H9 (cell line): ENCODE data around the gene CCDC170. TPM values are rescaled to one million over a fixed set of nuclear protein-coding genes. Genes with fewer than 3 reads are reported as not detected.

Source experiments
- DNase-seq: peaks from one replicate; pipeline ENCODE4 v3.0.0-alpha.2; 2017
- H2AFZ ChIP-seq: one replicate; pipeline ENCODE4 v1.6.1; 2013; ENCODE audit warnings: mild to moderate bottlenecking, low read length, control low read depth, moderate library complexity
- H2AK5ac ChIP-seq: 2 replicates; pipeline ENCODE4 v1.6.1; 2013; ENCODE audit warnings: low read length, control low read depth, mixed read lengths; ENCODE audit not compliant: insufficient read length
- H2BK120ac ChIP-seq: one replicate; pipeline ENCODE4 v1.6.1; 2013; ENCODE audit warnings: low read depth, mild to moderate bottlenecking, low read length, control low read depth, inconsistent platforms; ENCODE audit not compliant: poor library complexity, severe bottlenecking
- H2BK12ac ChIP-seq: 2 replicates; pipeline ENCODE4 v1.6.1; 2013; ENCODE audit warnings: low read length, control low read depth, mixed read lengths, low read depth; ENCODE audit not compliant: insufficient read length
- H2BK15ac ChIP-seq: 2 replicates; pipeline ENCODE4 v1.6.1; 2013; ENCODE audit warnings: low read depth, low read length, control low read depth
- H2BK20ac ChIP-seq: one replicate; pipeline ENCODE4 v1.6.1; 2013; ENCODE audit warnings: low read depth, mild to moderate bottlenecking, low read length, control low read depth, inconsistent platforms; ENCODE audit not compliant: poor library complexity, severe bottlenecking
- H2BK5ac ChIP-seq: 2 replicates; pipeline ENCODE4 v1.6.1; 2013; ENCODE audit warnings: low read length, control low read depth, mixed read lengths; ENCODE audit not compliant: insufficient read length
- H3K14ac ChIP-seq: 2 replicates; pipeline ENCODE4 v1.6.1; 2013; ENCODE audit warnings: low read length, control low read depth; ENCODE audit not compliant: insufficient read depth
- H3K18ac ChIP-seq: 2 replicates; pipeline ENCODE4 v1.6.1; 2013; ENCODE audit warnings: low read depth, mild to moderate bottlenecking, mixed read lengths, low read length, control low read depth; ENCODE audit not compliant: insufficient read length
- H3K23ac ChIP-seq: 2 replicates; pipeline ENCODE4 v1.6.1; 2013; ENCODE audit warnings: low read length, control low read depth, mixed read lengths, low read depth; ENCODE audit not compliant: insufficient read length
- H3K23me2 ChIP-seq: 2 replicates; pipeline ENCODE4 v1.6.1; 2013; ENCODE audit warnings: low read depth, mild to moderate bottlenecking, mixed read lengths, low read length, control low read depth; ENCODE audit not compliant: insufficient read length, poor library complexity, severe bottlenecking
- H3K27ac ChIP-seq: 2 replicates; pipeline ENCODE4 v1.5.1; 2013; ENCODE audit warnings: low read length, control low read depth, mixed read lengths, low read depth; ENCODE audit not compliant: insufficient read length
- H3K27me3 ChIP-seq: 2 replicates; pipeline ENCODE4 v1.6.1; 2013; ENCODE audit warnings: low read length, control low read depth, inconsistent platforms; ENCODE audit not compliant: insufficient read depth
- H3K4ac ChIP-seq: 2 replicates; pipeline ENCODE4 v1.6.1; 2013; ENCODE audit warnings: low read depth, mild to moderate bottlenecking, control low read depth, inconsistent platforms, low read length, moderate library complexity
- H3K4me1 ChIP-seq: 2 replicates; pipeline ENCODE4 v1.6.1; 2013; ENCODE audit warnings: low read length, control low read depth, inconsistent platforms; ENCODE audit not compliant: insufficient read depth
- H3K4me2 ChIP-seq: 2 replicates; pipeline ENCODE4 v1.6.1; 2013; ENCODE audit warnings: low read length, control low read depth, mixed read lengths; ENCODE audit not compliant: insufficient read length, insufficient read depth
- H3K56ac ChIP-seq: 2 replicates; pipeline ENCODE4 v1.6.1; 2013; ENCODE audit warnings: low read depth, mild to moderate bottlenecking, mixed read lengths, low read length, control low read depth; ENCODE audit not compliant: insufficient read length
- H3K79me1 ChIP-seq: 2 replicates; pipeline ENCODE4 v1.6.1; 2013; ENCODE audit warnings: low read depth, mild to moderate bottlenecking, moderate library complexity, low read length, control low read depth, inconsistent platforms; ENCODE audit not compliant: insufficient read depth, poor library complexity, severe bottlenecking
- H3K79me2 ChIP-seq: 2 replicates; pipeline ENCODE4 v1.6.1; 2013; ENCODE audit warnings: low read length, control low read depth, inconsistent platforms; ENCODE audit not compliant: insufficient read depth
- H3K9ac ChIP-seq: 2 replicates; pipeline ENCODE4 v1.6.1; 2013; ENCODE audit warnings: low read length, control low read depth, mixed read lengths; ENCODE audit not compliant: insufficient read length; ENCODE audit errors: extremely low read depth
- H3K9me3 ChIP-seq: one replicate; pipeline ENCODE4 v1.6.1; 2013; ENCODE audit warnings: low read depth, low read length, inconsistent platforms; ENCODE audit not compliant: control insufficient read depth
- H3T11ph ChIP-seq: one replicate; pipeline ENCODE4 v1.6.1; 2013; ENCODE audit warnings: mild to moderate bottlenecking, low read length, control low read depth, inconsistent platforms
- H4K20me1 ChIP-seq: one replicate; pipeline ENCODE4 v1.6.1; 2013; ENCODE audit not compliant: control insufficient read depth, insufficient read length, insufficient read depth
- H4K5ac ChIP-seq: 2 replicates; pipeline ENCODE4 v1.6.1; 2013; ENCODE audit warnings: low read depth, mild to moderate bottlenecking, mixed read lengths, low read length, control low read depth; ENCODE audit not compliant: insufficient read length
- H4K8ac ChIP-seq: replicated peaks from 2 replicates; pipeline ENCODE4 v1.6.1; 2013; ENCODE audit warnings: low read length, control low read depth, mixed read lengths, low read depth; ENCODE audit not compliant: insufficient read length
- H4K91ac ChIP-seq: 2 replicates; pipeline ENCODE4 v1.6.1; 2013; ENCODE audit warnings: low read depth, mild to moderate bottlenecking, moderate library complexity, mixed read lengths, low read length, control low read depth; ENCODE audit not compliant: insufficient read length
- H3K27ac Mint-ChIP-seq, 3 experiments: 2 replicates in 2 of 3; 3 replicates in 1 of 3; pipeline ENCODE4 v1.8.0; 2020 to 2021; ENCODE audit warnings: mixed read lengths in 3 of 3, mild to moderate bottlenecking in 1 of 3, moderate library complexity in 1 of 3
- H3K27me3 Mint-ChIP-seq: 2 replicates; pipeline ENCODE4 v1.8.0; 2021; ENCODE audit warnings: low read depth, mild to moderate bottlenecking, moderate library complexity, mixed read lengths
- H3K36me3 Mint-ChIP-seq, 3 experiments: 2 replicates in 2 of 3; 3 replicates in 1 of 3; pipeline ENCODE4 v1.8.0; 2020 to 2021; ENCODE audit warnings: low read depth in 3 of 3, mixed read lengths in 3 of 3; ENCODE audit not compliant: insufficient read depth in 1 of 3
- H3K4me1 Mint-ChIP-seq, 2 experiments: 2 replicates each; pipeline ENCODE4 v1.8.0; 2020; ENCODE audit warnings: mixed read lengths in 2 of 2
- H3K4me3 Mint-ChIP-seq, 2 experiments: 2 replicates in 1 of 2; 3 replicates in 1 of 2; pipeline ENCODE4 v1.8.0; 2020 to 2021; ENCODE audit warnings: mild to moderate bottlenecking in 2 of 2, mixed read lengths in 2 of 2, moderate library complexity in 1 of 2
- H3K9me3 Mint-ChIP-seq, 2 experiments: 2 replicates in 1 of 2; 3 replicates in 1 of 2; pipeline ENCODE4 v1.8.0; 2020; ENCODE audit warnings: mild to moderate bottlenecking in 2 of 2, mixed read lengths in 2 of 2, moderate library complexity in 1 of 2
- WGBS: extraction: QIAGEN DNeasy Blood & Tissue Kit; methylation state at CpG from one replicate; pipeline ENCODE4 v1.1.7; 2013; ENCODE audit warnings: missing lambda C conversion rate, low lambda C conversion rate, mixed read lengths; ENCODE audit not compliant: insufficient read length; ENCODE audit errors: extremely low coverage; 5-methylcytosine and 5-hydroxymethylcytosine counted together
- total RNA-seq: library from RNA; stranded (reverse); gene quantifications from 2 replicates; pipeline ENCODE4 v1.2.1, GENCODE V29; 2021
- TF ChIP-seq, protein P1 (sequence below): fragments of 200-600 bp; sonication (generic); conservative IDR thresholded peaks from 3 replicates; pipeline ENCODE4 v1.8.0; 2021; ENCODE audit warnings: antibody characterized with exemption, mild to moderate bottlenecking

Gene CCDC170
- total RNA-seq, 1 experiment from 2014 or later = 0.07 TPM

DNA sequence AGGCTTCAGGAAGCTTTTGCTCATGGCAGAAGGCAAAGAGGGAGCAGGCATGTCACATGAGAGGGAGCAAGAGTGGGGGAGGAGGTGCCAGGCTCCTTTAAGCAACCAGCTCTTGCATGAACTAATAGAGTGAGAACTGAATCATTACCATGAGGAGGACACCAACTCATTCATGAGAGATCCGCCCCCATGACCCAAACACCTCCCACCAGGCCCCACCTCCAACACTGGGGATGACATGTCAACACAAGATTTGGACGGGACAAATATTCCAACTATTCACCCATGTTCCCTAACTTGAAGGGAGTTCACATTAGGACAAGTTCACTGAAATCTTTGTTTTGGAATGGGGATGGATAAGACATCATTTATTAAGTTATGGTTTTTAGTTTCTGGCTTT lies 158.5 kb downstream of the CCDC170 start:
- no peaks in the 10 kb centered on the region for H3K27me3 Mint-ChIP-seq
- no peak overlapping the region for H3K4ac ChIP-seq
- no peaks in the 10 kb centered on the region for H3K9me3 ChIP-seq
- DNase-seq = no peak
- no peaks in the 10 kb centered on the region; the same call in 1 of the 2 replicates for H3K4me1 ChIP-seq
- no peak overlapping the region for H2AK5ac ChIP-seq
- H3K4me3 Mint-ChIP-seq = no peak overlapping the region
- H2BK120ac ChIP-seq = no peak overlapping the region
- no peak overlapping the region for H3T11ph ChIP-seq
- no peaks in the 10 kb centered on the region for H3K79me1 ChIP-seq
- no peaks in the 10 kb centered on the region for H4K20me1 ChIP-seq
- no peak overlapping the region for H2BK5ac ChIP-seq
- no peak overlapping the region for H4K91ac ChIP-seq
- no peak overlapping the region; the same call in 1 of the 2 replicates for H3K14ac ChIP-seq
- H3K4me2 ChIP-seq = no peak overlapping the region
- H3K27ac ChIP-seq = no peak overlapping the region
- WGBS = no CpG with 5 or more reads among the region's 2 CpGs
- H4K5ac ChIP-seq = no peak overlapping the region
- H3K27ac Mint-ChIP-seq = no peak overlapping the region; a peak in 1 of 7 replicates
- H3K9ac ChIP-seq = no peak overlapping the region
- no peak overlapping the region for H4K8ac ChIP-seq
- H2AFZ ChIP-seq = no peak overlapping the region
- H3K18ac ChIP-seq = no peak overlapping the region
- H2BK12ac ChIP-seq = no peak overlapping the region
- no peaks in the 10 kb centered on the region for H3K23me2 ChIP-seq
- peaks cover 16 to 18% of the 10 kb centered on the region in 2 experiments for H3K4me1 Mint-ChIP-seq
- H3K23ac ChIP-seq = no peak overlapping the region
- H2BK15ac ChIP-seq = no peak overlapping the region
- no peak overlapping the region for H3K56ac ChIP-seq
- TF ChIP-seq, protein P1, sequence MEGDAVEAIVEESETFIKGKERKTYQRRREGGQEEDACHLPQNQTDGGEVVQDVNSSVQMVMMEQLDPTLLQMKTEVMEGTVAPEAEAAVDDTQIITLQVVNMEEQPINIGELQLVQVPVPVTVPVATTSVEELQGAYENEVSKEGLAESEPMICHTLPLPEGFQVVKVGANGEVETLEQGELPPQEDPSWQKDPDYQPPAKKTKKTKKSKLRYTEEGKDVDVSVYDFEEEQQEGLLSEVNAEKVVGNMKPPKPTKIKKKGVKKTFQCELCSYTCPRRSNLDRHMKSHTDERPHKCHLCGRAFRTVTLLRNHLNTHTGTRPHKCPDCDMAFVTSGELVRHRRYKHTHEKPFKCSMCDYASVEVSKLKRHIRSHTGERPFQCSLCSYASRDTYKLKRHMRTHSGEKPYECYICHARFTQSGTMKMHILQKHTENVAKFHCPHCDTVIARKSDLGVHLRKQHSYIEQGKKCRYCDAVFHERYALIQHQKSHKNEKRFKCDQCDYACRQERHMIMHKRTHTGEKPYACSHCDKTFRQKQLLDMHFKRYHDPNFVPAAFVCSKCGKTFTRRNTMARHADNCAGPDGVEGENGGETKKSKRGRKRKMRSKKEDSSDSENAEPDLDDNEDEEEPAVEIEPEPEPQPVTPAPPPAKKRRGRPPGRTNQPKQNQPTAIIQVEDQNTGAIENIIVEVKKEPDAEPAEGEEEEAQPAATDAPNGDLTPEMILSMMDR = no peak
- H3K9me3 Mint-ChIP-seq = peaks cover 16 to 18% of the 10 kb centered on the region in 2 experiments
- H3K27me3 ChIP-seq = no peaks in the 10 kb centered on the region
- no peaks in the 10 kb centered on the region for H3K79me2 ChIP-seq
- no peak overlapping the region for H2BK20ac ChIP-seq
- peaks cover 2 to 22% (median 8%) of the 10 kb centered on the region in 3 experiments; a peak in 6 of 7 replicates for H3K36me3 Mint-ChIP-seq
